HepG2 (cell line): ENCODE results near the gene CDK5RAP1. TPM values are rescaled to one million over a fixed set of nuclear protein-coding genes. Genes with fewer than 3 reads are reported as not detected.
A peak's percentile ranks its signal among the peaks of the same experiment; 100 is the strongest.

Experiments used
- ATF3 ChIP-seq: sonication (generic); formaldehyde crosslinking; IDR thresholded peaks from 2 replicates; pipeline ENCODE4 v1.4.0; 2020; ENCODE audit warnings: missing genetic modification reagents
- DZIP1 ChIP-seq: sonication (generic); formaldehyde crosslinking; IDR thresholded peaks from 2 replicates; pipeline ENCODE4 v1.5.0; 2020; ENCODE audit warnings: mild to moderate bottlenecking, missing genetic modification reagents
- FOXK1 ChIP-seq: sonication (generic); formaldehyde crosslinking; IDR thresholded peaks from 2 replicates; pipeline ENCODE4 v1.4.0; 2020; ENCODE audit warnings: low read depth, missing genetic modification reagents, borderline replicate concordance
- HMG20B ChIP-seq: conservative IDR thresholded peaks from 2 replicates; pipeline ENCODE4 v1.6.1; 2016; ENCODE audit warnings: missing genetic modification reagents, missing compliant biosample characterization
- HMGXB4 ChIP-seq, 2 experiments: sonication (generic) in 1 of 2; formaldehyde crosslinking in 1 of 2; IDR thresholded peaks; 2 replicates each; pipeline versions ENCODE4 v1.4.0 to v1.6.1; 2018 to 2020; ENCODE audit warnings: missing genetic modification reagents in 2 of 2, borderline replicate concordance in 1 of 2, low read depth in 1 of 2, mild to moderate bottlenecking in 1 of 2, missing biosample characterization in 1 of 2
- HNF1B ChIP-seq: sonication (generic); formaldehyde crosslinking; IDR thresholded peaks from 2 replicates; pipeline ENCODE4 v1.5.1; 2020; ENCODE audit warnings: mild to moderate bottlenecking, moderate library complexity, missing genetic modification reagents
- KLF16 ChIP-seq, 2 experiments: sonication (generic) in 1 of 2; formaldehyde crosslinking in 1 of 2; IDR thresholded peaks; 2 replicates each; pipeline versions ENCODE4 v1.6.1 to v1.8.0; 2016 to 2023; ENCODE audit warnings: missing genetic modification reagents in 2 of 2, missing compliant biosample characterization in 1 of 2
- PBX2 ChIP-seq: IDR thresholded peaks from 2 replicates; pipeline ENCODE4 v1.6.1; 2016; ENCODE audit warnings: control low read depth
- SP1 ChIP-seq, 2 experiments: fragments of 450-650 bp in 1 of 2; sonication (generic) in 1 of 2; formaldehyde crosslinking in 1 of 2; IDR thresholded peaks; 2 replicates each; pipeline versions ENCODE4 v1.4.0 to v1.6.1; 2016 to 2020; ENCODE audit warnings: missing genetic modification reagents in 1 of 2
- SP2 ChIP-seq: sonication (generic); formaldehyde crosslinking; IDR thresholded peaks from 2 replicates; pipeline ENCODE4 v1.5.1; 2020; ENCODE audit warnings: mild to moderate bottlenecking, missing genetic modification reagents
- SRSF4 ChIP-seq: fragments of 200-400 bp; formaldehyde crosslinking; IDR thresholded peaks from one replicate; pipeline ENCODE4 v1.6.1; 2018; ENCODE audit warnings: mild to moderate bottlenecking, low read depth, low read length, moderate library complexity; ENCODE audit not compliant: poor library complexity, severe bottlenecking
- TRIM24 ChIP-seq: sonication (generic); formaldehyde crosslinking; IDR thresholded peaks from 2 replicates; pipeline ENCODE4 v1.8.0; 2022; ENCODE audit warnings: mild to moderate bottlenecking, missing genetic modification reagents
- TSC22D2 ChIP-seq: sonication (generic); formaldehyde crosslinking; IDR thresholded peaks from 2 replicates; pipeline ENCODE4 v1.5.1; 2020; ENCODE audit warnings: missing genetic modification reagents, mild to moderate bottlenecking, borderline replicate concordance
- ZBTB2 ChIP-seq: sonication (generic); formaldehyde crosslinking; IDR thresholded peaks from 2 replicates; pipeline ENCODE4 v1.8.0; 2022; ENCODE audit warnings: low read depth, missing genetic modification reagents
- ZC3H4 ChIP-seq: sonication (generic); formaldehyde crosslinking; IDR thresholded peaks from 2 replicates; pipeline ENCODE4 v1.4.0; 2020; ENCODE audit warnings: missing genetic modification reagents, borderline replicate concordance
- ZNF512 ChIP-seq: sonication (generic); formaldehyde crosslinking; IDR thresholded peaks from 2 replicates; pipeline ENCODE4 v1.4.0; 2020; ENCODE audit warnings: mild to moderate bottlenecking, missing genetic modification reagents
- polyA plus RNA-seq, 8 experiments: library from polyadenylated mRNA; depleted of rRNA in 3 of 8; stranded (reverse) in 7 of 8; unstranded in 1 of 8; fragments of >200 nt; fragmentation: Illumina TruSeq in 4 of 8; extraction: Trizol in 4 of 8; gene quantifications; 2 replicates each; pipeline versions ENCODE4 v1.2.1 to v1.2.3, GENCODE V29; 2011 to 2016; ENCODE audit warnings: low read depth in 4 of 8, missing spikeins in 1 of 8, mixed read lengths in 1 of 8; ENCODE audit not compliant: insufficient read depth in 1 of 8
- total RNA-seq, 5 experiments: library from RNA; depleted of rRNA; stranded (reverse); fragments of >200 nt; fragmentation: Illumina TruSeq; extraction: Trizol; gene quantifications; 2 replicates each; pipeline ENCODE4 v1.2.3, GENCODE V29; 2016; ENCODE audit warnings: low read depth in 1 of 5

Gene CDK5RAP1
- total and polyA plus RNA-seq, 2 of the 13 experiments (the other 11 are each of a cell fraction or from before 2014, with no cell fraction given), result 53.6 to 98.2 TPM

- TF ChIP-seq HNF1B (CRISPR knock-in tag) (0 out of 2 replicates have a peak, but pooled peaks have one; percentile 35), HMGXB4 (CRISPR knock-in tag; IDR thresholded peaks at IDR 0.05; ENCODE audit: borderline replicate concordance in 1 of 2, low read depth in 1 of 2) (peak in 1 of 2 experiments; percentile 42; a peak in 1 of 4 replicates), ZNF512 (CRISPR knock-in tag) (no peak), SRSF4 (no peak), SP2 (CRISPR knock-in tag) (no peak), ZC3H4 (CRISPR knock-in tag) (no peak), HMG20B (CRISPR knock-in tag) (0 out of 2 replicates have a peak, but pooled peaks have one; percentile 36), FOXK1 (no peak), ZBTB2 (CRISPR knock-in tag) (no peak), TRIM24 (CRISPR knock-in tag) (peak; percentile 80; the same call in 1 of the 2 replicates), TSC22D2 (CRISPR knock-in tag) (no peak), KLF16 (CRISPR knock-in tag; IDR thresholded peaks at IDR 0.05) (peak in 1 of 2 experiments; percentile 5; a peak in 1 of 4 replicates), SP1 (IDR thresholded peaks at IDR 0.05) (no peak), SP1 (CRISPR knock-in tag; IDR thresholded peaks at IDR 0.05) (no peak), ATF3 (CRISPR knock-in tag) (peak; percentile 11; the same call in 1 of the 2 replicates), PBX2 (CRISPR knock-in tag) (no peak), DZIP1 (CRISPR knock-in tag) (no peak)
Observed at GRCh38 chr20:33339515-33340058, 61.7 kb downstream of the CDK5RAP1 start (continued).
